GM21526 (cell line): Measurements from ENCODE around the gene FBXL17.

Experiments
- ATAC-seq: cut with Tn5 transposase; IDR thresholded peaks from one replicate; pipeline ENCODE4 v1.9.1; 2021; ENCODE audit warnings: moderate library complexity; ENCODE audit not compliant: unreplicated experiment, low FRiP score

The FBXL17 gene

DNA sequence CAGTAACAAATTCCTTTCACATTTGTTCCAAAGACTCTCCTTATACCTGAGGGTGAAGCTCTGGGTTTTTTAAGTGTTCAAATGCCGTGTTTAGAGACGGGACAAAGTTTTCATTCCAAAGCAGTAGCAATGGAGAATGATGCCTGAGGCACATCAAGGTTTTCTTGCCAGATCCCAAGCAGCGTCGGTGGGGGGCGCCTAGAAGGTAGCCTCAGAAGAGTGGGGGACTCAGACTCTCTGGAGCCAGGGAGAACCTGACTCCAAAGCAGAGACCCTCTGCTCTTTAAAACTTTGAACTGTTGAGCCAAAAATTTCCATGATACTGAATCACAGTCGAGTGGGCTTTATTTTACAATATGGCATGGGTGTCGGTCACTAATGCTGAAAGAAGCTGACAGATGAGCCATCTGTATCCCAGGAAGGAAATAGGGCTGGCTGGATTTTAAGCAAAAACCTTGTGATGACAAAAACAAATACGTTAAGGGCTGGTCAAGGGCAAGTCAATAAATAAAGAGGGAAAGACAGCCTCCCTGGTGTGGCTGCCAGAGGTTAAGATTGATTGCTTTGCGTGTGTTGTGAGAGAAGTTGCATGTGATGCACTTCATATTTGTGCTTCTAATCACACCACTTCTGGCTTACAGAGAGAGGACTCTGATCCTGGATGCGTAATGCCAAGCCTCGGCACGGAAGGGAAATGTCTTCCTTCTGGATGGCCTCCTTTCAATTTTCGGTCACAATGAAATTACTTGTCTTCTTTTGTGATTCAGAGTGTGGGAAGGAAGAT lies 550.1 kb downstream of the FBXL17 start:
- no peak for ATAC-seq

DNA sequence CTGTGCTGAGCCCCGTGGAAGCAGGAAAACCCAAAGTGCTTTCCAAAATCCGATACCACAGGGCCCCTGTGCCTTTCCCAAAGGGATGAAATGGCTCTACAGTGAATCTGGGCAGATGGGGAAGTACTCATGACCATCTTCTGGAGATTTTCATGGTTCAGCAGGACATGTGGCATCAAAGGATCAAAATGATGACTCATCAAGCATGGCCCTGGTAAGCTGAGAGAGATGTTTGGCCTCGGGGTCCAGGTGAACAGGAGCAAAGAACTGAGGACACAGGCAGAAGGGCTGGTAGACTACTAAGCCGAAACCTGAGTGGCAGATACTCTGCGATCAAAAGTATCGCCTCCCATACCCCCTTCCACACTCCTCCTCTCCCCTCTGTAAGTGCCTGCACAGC lies 551.1 kb downstream of the FBXL17 start:
- no peak for ATAC-seq

DNA sequence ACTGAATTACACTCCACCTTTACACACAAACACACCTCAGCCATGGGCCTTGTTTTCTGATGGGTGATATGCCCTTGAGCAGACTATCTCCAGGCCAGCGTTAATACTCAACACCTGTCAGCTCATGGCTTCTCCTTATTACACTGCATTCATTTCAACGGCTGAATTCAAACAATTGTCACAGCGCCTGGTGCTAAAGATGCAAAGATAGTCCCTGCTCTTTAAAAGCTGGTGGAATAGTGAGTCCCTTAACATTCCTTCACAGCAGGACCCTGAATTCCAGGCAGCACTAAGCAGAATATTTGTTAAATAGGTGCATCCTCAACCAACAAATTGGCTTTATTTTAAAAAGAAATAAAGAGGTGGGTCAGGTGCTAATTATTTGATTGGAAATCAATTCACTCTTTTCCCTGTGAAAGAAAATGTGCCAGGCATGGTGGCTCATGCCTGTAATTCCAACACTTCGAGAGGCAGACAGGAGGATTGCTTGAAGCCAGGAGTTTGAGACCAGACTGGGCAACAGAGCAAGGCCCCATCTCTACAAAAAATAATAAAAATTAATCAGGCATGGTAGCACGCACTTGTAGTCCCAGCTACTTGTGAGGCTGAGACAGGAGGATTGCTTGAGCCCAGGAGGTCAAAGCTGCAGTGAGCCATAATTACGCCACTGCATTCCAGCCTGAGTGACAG lies 555.4 kb downstream of the FBXL17 start:
- ATAC-seq = no peak

DNA sequence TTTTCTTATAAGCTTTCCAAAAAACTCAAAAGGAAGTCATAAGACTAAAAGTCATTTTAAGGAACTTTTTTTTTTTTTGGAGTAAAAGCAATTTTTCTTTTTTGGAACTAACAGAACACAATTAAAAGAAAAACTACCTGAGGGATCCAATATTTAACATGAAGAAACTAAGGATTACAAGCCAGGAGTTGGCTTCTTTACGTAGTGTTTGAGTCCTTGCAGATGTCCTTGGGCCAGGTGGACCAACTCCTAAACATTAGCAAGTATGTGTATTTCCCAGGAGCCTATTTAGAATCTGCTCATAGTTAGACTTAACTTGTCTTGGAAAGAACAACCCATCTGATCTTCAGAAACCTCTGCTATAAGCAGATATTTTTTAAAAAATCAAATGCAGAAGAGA lies 557.1 kb downstream of the FBXL17 start:
- ATAC-seq = no peak

DNA sequence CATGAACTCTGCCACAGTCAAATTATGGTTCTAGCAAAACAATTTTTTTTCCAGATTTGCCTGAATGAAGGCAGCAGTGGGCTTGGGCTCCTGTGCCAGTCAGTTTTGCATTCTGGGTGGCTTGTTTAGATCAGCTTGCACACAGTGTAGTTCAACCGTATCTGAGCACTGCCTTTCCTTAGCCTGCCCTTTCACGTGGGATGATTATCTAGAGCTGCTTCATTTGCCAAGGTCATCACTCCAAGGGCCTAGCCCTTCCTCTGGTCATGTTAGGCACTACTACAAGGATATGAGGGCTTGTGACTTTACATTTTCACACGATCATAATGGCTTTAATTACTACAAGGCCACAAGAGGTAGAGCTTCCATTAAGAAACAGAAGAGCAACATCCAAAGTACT lies 560.6 kb downstream of the FBXL17 start:
- no peak for ATAC-seq

DNA sequence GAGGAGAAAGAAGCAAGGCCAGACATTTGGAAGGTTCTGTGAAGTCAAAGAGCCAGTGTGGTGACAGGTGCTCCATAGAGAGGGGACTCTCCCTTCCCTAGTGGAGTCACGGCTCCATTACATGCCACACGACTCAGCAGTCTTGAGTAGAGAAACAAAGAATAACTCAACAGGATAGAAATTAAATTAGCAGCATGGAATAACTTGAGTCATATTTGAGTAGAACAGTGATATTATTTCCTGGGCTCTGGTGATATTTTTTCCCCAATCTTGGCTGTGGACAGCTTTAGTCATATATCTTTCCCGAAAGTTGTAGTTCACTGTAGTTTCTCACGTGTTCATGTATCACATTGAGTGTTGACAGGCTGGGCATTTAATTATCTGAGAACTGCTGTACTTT lies 561.5 kb downstream of the FBXL17 start:
- ATAC-seq = no peak

DNA sequence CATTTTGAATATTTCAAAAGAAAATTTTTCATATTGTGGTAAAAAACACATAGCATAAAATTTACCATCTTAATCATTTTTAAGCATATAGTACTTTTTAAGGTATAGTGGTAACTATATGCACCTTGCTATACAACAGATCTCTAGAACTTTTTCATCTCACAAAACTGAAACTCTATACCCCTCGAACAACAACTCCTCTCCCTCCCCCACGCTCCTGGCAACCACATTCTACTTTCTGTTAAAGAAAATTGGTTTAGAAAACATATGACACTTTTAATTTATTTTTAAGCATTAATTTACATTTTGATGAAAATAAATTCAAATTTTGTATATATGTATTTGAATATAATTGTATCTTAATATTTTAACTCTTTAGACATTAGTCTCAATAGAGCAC lies 563.9 kb downstream of the FBXL17 start:
- ATAC-seq = no peak

DNA sequence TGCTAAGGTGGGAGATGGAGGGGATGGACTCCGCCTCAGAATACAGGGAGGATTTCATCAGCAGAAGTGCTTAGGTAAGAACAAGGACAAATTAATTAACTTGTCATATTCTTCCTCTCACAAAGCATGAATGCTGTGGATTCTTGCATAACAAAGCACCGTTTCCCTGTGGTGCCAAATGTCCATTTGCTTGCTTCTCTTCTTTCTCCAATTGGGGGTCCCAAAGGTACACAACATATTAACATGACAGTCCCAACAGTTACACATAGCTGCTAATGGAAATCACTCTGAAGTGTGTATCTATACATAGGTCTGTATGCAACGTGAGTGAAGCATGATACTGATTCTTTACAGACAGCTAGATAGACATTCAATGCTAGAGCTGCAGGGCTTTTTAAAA lies 564.5 kb downstream of the FBXL17 start:
- no peak for ATAC-seq

DNA sequence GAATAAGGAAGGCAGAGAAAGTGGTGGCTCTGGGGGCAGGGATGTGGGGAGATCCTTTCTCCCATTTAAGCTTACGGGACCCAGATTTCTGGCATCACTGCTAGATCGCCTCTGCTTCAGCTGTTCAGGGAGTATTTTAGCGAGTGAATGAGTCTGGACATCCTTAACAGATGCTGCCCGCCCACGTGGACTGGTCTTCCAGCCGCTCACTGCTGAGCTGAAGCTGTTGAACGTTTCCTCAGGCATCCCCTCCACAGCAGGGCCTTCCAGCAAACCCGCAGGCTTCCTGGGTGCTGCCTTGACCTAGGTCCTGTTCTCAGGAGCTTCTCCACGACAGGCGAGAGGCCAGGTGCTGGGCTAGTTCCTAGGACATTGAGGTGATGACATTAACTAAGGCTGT lies 566.8 kb downstream of the FBXL17 start:
- no peak for ATAC-seq

DNA sequence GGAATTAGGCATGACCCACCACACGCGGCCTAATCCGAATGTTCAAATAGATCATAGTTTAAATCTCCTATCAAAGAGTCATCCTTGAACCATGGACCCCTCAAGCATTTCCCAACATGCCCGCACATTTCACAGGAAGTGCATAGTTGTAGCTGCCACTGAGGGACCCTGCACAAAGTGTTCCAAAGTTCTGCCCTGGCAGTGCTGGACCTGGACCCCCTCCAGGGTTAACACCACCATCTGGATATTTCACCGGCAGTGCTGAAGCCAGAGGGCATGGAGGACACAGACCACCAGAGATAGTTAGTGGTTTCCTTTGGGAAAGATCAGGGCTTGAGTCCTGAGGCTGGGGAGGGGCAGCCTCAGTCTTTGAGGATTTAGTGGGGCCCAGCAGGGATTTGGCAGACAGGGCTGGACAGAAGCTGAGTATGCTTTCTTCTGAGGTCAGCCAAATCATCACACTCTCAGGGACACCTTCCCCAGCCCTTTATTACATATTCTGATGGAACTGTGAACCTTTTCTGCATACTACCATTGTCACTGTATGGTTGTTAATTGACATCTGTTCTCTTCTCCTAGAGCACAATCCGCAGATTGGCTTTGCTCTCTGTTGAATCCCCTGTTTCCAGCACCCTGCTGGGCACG lies 567.6 kb downstream of the FBXL17 start:
- ATAC-seq = no peak

DNA sequence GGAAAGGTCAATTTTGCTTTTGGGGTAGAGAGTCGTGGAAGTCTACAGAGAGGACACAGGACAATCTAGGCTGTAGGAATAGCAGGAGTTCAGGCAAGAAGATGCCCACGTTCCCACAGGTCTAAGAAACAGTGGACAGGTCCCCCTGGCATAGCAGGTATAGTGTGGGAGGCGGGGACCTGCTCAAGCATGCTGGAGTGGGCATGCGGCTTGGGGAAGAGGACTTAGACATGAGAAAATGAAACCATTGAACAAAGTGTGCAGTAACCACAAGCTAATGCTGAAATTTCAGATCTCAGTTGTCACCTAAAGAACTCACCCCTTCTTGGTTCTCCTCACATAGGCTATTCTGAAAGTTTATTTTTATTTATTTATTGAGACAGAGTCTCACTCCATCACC lies 568.3 kb downstream of the FBXL17 start:
- ATAC-seq = peak; percentile 86

DNA sequence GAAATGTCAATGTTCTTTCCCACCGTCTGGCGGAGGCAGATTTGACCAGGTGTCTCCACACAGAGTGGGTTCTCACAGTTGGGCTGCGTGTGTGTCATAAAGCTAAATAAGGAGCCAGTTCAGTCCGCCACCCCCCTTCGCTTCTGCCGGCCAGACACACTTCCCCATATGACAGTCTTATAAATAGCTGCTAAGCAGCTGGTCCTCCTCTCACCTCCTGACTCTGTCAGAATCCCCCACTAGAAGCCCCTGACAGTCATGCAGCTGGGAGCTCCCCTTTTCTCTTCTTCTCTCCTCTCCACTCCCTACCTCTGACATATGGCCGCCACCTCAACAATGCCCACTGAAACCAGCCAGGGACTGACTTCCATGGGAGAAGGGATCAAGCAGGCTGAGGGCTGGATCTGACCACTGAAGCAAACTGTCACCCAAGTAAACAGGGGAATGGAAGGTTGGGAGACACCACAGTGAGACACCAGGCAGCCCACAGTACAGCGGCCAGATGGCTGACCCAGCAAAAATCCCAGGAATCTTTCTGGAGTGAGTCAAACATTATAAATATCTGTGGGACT lies 569.2 kb downstream of the FBXL17 start:
- ATAC-seq = peak; percentile 78

DNA sequence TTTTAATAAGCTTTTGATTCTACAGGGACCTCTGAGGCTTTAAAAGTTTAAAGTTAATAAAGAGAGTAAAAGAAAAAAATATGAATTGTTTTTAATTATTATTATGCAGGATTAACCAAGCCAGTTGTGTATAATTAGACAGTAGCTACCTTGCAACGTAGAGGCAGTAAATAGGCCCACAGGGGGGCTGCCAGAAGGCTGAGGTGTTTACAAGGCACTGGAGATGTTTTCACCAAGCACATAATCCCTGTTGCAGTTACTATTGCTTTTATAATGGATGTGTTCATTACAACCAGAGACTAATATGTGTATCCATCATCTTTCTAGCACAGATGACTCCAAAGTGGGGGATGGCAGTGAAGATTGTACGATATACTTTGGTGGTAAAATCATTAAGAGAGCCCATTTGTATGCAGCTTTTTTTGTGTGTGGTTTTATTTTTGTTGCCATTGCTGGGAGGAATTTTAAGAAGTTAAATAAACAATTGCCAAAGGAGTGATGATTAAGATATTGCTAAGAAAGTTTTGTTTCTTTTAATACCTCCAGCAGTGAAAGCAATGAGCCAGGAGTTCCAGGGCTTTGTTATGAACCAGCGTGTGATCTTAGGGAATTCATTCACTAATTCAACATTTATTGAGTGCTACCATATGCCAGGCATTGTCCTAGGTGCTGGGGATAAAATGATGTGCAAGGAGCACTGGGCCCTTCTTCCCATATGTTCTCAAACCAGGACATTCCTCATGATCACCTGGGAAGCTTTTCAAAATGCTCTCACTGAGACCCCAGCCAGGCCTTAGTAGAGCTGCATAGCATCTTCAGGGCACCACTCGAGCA lies 572.5 kb downstream of the FBXL17 start:
- ATAC-seq = no peak
